ENCODE measurements around the gene ZBTB22.
"Not testable (repeated sequence)": the region's sequence is repeated elsewhere in the genome, so short reads cannot be mapped to it uniquely, and the experiment has no call there.

ZBTB22 gene

GRCh38 chr6:33299237-33299944 is 18.2 kb downstream of the ZBTB22 start:
- DNase-seq, result peak; percentile 99

- DNase-seq, result peak; percentile 93
These were observed 18.7 kb downstream of the ZBTB22 start, which contains the start of gene RGL2 for GRCh38 chr6:33298773-33299236. Gene RGL2, minus strand, starts transcription at chr6:33298942. Its CDS starts 332 bp downstream, at chr6:33298610.

- DNase-seq, result peak; percentile 85
These were observed 19.4 kb downstream of the ZBTB22 start for GRCh38 chr6:33297956-33298772.

GRCh38 chr6:33297406-33297955 is 20.1 kb downstream of the ZBTB22 start:
- peak; percentile 74 for DNase-seq

- DNase-seq, result no peak
These were observed 20.6 kb downstream of the ZBTB22 start for GRCh38 chr6:33296797-33297405.

GRCh38 chr6:33295621-33296369 is 21.7 kb downstream of the ZBTB22 start:
- DNase-seq, result no peak

GRCh38 chr6:33294086-33294823 is 23.3 kb downstream of the ZBTB22 start:
- no peak for DNase-seq

- no peak for DNase-seq
These were observed 24.4 kb downstream of the ZBTB22 start for GRCh38 chr6:33292996-33293682.

GRCh38 chr6:33290459-33290858 is 27.1 kb downstream of the ZBTB22 start:
- DNase-seq, result no peak

- DNase-seq, result peak; percentile 70
These were observed 27.7 kb downstream of the ZBTB22 start for GRCh38 chr6:33289784-33290315.

- DNase-seq, result peak; percentile 98
These were observed 28.4 kb downstream of the ZBTB22 start, which contains the start of the genes PFDN6 and WDR46 for GRCh38 chr6:33288921-33289783. Gene PFDN6, plus strand, starts transcription at chr6:33289601. Its CDS starts 256 bp downstream, at chr6:33289857. Gene WDR46, minus strand, starts transcription at chr6:33289239. Its CDS starts 69 bp downstream, at chr6:33289170.

- no peak for DNase-seq
These were observed 29.2 kb downstream of the ZBTB22 start for GRCh38 chr6:33288141-33288920.

- DNase-seq, result no peak
These were observed 30.3 kb downstream of the ZBTB22 start for GRCh38 chr6:33286946-33287914.

GRCh38 chr6:33285214-33285613 is 32.3 kb downstream of the ZBTB22 start:
- DNase-seq, result not testable (repeated sequence)

- no peak for DNase-seq
These were observed 37.0 kb downstream of the ZBTB22 start for GRCh38 chr6:33280539-33280938.

GRCh38 chr6:33279971-33280511 is 37.5 kb downstream of the ZBTB22 start:
- peak; percentile 84 for DNase-seq

- DNase-seq, result no peak
These were observed 38.3 kb downstream of the ZBTB22 start for GRCh38 chr6:33279257-33279695.

Measured in OCI-M1 (cell line).